ENCODE measurements around the gene PRF1. TPM values are rescaled to one million over a fixed set of nuclear protein-coding genes. Genes with fewer than 3 reads are reported as not detected.

The PRF1 gene
- total RNA-seq, 1 experiment from 2014 or later: not detected

DNA sequence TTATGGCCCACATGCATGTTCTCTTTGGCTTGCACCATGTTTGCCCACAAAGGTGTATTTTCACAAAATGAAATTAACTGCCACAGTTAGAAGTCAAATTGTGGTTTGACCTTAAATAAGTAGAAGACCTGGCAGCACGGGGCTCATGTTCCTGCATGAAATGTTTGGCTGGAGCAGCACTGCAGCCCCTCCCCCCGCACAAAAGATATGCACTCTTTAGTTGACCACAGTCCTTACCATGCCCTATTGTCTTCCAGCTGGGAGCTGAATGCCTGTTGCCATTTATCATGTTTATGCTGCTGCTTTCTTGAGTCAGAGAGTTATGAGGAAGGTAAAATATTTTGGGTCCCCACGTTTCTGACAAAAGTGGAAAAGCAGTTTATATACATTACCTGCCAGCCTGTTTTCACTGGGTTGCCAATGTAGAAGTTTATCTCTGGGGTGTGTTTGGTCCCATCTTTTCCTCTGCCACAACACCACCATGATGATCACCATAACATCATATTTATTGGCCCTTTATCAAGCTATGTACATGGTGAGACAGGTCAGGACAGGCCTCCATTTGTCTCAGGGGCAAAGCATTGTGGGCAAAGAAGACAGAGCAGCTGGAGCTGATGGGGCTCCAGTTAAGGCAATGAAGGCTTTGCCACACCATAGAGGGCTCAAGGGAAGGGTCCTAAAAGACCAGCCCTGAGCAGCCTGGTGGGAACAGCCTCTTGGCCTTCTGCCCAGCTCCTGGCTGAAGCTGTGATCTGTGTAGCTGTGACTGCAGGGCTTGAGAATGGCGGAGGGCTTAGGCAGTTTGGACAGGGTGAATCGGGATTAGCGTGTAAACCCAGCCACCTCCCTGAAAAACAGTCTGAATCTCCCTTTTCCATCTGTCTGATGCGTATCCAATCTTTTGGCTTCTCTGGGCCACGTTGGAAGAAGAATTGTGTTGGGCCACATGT, 5.4 kb downstream of the PRF1 start:
- DNase-seq (ENCODE audit: low spot score): no peak
- in situ Hi-C loops (cut with HindIII; ENCODE audit: low sequenced_read_pairs): no loop called here

- in situ Hi-C loops (cut with HindIII; ENCODE audit: low sequenced_read_pairs): no loop called here
- DNase-seq (ENCODE audit: low spot score): no peak
Measured at GRCh38 chr10:70596110-70596798, 6.3 kb downstream of the PRF1 start.

- DNase-seq (ENCODE audit: low spot score): no peak
- in situ Hi-C loops (cut with HindIII; ENCODE audit: low sequenced_read_pairs): no loop called here
Measured at GRCh38 chr10:70595566-70596016, 7.0 kb downstream of the PRF1 start.

- in situ Hi-C loops (cut with HindIII; ENCODE audit: low sequenced_read_pairs): no loop called here
Measured at GRCh38 chr10:70594161-70594560, 8.4 kb downstream of the PRF1 start.

GRCh38 chr10:70593513-70593890, 9.0 kb downstream of the PRF1 start:
- no peak for DNase-seq (ENCODE audit: low spot score)
- in situ Hi-C loops (cut with HindIII; ENCODE audit: low sequenced_read_pairs): no loop called here

More at GRCh38 chr10:70594161-70594560, 8.4 kb downstream of the PRF1 start:
- DNase-seq (ENCODE audit: low spot score): no peak

GRCh38 chr10:70592746-70593512, 9.6 kb downstream of the PRF1 start:
- in situ Hi-C loops (cut with HindIII; ENCODE audit: low sequenced_read_pairs): no loop called here
- DNase-seq (ENCODE audit: low spot score): no peak

- DNase-seq (ENCODE audit: low spot score): no peak
- in situ Hi-C loops (cut with HindIII; ENCODE audit: low sequenced_read_pairs): no loop called here
Measured at GRCh38 chr10:70592186-70592735, 10.3 kb downstream of the PRF1 start.

DNA sequence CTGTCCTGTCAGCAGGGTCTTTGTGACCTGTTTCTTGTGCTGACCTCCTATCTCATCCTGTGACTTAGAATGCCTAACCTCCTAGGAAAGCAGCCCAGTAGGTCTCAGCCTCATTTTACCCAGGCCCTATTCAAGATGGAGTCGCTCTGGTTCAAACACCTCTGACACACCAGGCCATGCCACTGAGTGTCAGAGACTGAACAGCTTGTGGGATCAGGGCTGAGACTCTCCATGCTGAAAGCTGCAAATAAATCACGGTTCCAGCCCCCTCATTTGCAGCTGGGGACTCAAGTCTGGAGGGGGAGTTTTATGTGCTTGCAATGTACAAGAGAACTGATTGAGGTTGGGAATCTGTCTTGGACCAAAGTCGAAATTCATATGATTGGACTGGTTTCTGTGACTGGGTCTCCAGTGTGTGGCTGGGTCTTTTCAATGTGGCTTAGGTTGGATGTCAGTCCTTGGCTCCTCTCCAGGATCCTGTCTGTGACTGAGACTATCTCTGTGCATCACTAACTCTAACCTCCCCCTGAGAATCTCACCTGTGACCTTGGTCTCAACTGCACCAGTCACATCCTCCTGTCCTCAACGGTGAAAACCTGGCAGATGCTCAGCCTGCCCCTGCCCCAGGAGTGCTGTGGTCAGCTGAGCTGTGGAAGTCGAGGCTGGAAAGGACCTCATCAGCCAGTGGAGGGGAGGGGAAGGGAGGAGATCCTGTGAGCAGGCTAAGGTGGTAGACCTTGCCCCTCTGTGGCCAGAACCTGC, 11.7 kb downstream of the PRF1 start:
- DNase-seq (ENCODE audit: low spot score): no peak
- in situ Hi-C loops (cut with HindIII; ENCODE audit: low sequenced_read_pairs): no loop called here

GRCh38 chr10:70589762-70590654, 12.5 kb downstream of the PRF1 start:
- in situ Hi-C loops (cut with HindIII; ENCODE audit: low sequenced_read_pairs): no loop called here
- no peak for DNase-seq (ENCODE audit: low spot score)

GRCh38 chr10:70588859-70589570, 13.5 kb downstream of the PRF1 start:
- in situ Hi-C loops (cut with HindIII; ENCODE audit: low sequenced_read_pairs): no loop called here
- no peak for DNase-seq (ENCODE audit: low spot score)

DNA sequence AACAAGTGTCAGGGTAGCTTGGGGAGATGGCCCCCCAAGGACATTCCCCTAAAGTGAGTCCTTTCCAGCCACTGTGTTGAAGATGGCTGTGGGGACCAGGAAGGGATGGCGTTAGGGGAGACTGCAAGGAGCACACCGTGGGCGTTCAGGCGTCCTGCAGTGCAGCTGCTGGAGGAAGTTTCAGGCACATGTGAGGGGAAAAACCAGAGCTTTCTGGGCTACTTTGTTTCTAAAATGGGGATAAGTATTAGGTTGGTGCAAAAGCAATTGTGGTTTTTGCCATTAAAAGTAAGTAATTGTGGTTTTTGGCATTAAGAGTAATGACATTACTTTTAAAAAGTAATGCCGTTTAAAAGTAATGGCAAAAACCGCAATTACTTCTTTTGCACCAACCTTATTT, 14.3 kb downstream of the PRF1 start:
- in situ Hi-C loops (cut with HindIII; ENCODE audit: low sequenced_read_pairs): no loop called here
- no peak for DNase-seq (ENCODE audit: low spot score)

GRCh38 chr10:70587045-70587658, 15.4 kb downstream of the PRF1 start:
- no peak for DNase-seq (ENCODE audit: low spot score)
- in situ Hi-C loops (cut with HindIII; ENCODE audit: low sequenced_read_pairs): no loop called here

DNA sequence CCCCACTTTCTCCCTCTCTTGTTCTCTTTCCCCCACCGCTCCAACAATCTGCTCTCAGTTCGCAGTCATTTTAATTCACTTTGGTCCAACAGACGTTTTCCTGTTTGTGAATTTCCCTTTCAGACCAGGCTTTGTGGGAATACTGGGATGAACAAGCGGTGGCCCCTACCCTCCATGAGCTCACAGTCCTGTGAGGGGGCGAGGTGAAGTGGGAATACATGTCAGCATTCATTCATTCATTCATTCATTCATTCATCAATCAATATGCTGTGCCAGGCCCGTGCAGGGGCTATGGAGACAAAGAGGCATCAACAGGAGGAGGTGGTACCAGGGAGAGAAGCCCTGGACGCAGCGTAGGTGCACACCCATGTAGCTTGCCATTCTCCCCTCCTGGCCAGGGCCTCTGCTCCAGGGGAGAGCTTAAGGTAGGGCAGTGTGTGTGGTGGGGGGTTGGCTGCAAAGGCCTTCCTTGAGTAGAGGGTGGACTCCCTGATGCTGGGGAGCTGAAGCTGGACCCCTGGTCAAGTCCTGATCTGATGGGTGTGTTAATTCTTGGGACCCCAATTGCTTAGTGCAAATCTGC, 16.1 kb downstream of the PRF1 start:
- in situ Hi-C loops (cut with HindIII; ENCODE audit: low sequenced_read_pairs): no loop called here
- no peak for DNase-seq (ENCODE audit: low spot score)

GRCh38 chr10:70585578-70586169, 16.9 kb downstream of the PRF1 start:
- in situ Hi-C loops (cut with HindIII; ENCODE audit: low sequenced_read_pairs): no loop called here
- DNase-seq (ENCODE audit: low spot score): no peak

DNA sequence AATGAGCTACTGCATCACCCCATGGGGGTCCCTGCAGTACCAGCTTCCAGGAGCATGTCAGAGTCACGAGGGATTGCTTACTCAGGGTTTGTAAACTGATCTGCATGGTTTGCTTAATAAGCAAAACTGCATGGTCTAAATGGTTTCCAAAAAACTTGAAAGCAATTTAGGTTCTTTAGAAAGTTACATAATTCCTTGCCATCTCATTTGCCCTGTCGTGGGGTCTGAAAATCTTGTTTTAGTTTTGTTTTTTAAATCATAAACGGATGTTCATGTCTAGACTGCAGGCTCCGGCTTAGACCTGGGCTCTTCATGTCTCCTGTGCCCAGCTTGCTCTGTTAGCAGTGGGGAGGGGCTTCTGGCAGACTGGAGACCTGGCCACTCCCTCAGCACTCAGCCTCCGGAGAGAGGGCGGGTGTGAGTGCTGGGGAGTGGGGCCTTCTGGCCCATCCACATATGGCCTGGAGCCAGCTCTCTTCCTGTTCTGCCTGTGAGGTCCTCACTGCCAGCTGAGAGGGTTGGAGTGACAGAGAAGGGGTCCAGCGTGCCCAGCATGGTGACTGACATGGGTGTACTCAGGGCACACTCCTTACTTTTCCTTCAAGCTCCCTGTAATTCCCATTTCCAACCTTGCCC, 17.5 kb downstream of the PRF1 start:
- DNase-seq (ENCODE audit: low spot score): no peak
- in situ Hi-C loops (cut with HindIII; ENCODE audit: low sequenced_read_pairs): no loop called here

DNA sequence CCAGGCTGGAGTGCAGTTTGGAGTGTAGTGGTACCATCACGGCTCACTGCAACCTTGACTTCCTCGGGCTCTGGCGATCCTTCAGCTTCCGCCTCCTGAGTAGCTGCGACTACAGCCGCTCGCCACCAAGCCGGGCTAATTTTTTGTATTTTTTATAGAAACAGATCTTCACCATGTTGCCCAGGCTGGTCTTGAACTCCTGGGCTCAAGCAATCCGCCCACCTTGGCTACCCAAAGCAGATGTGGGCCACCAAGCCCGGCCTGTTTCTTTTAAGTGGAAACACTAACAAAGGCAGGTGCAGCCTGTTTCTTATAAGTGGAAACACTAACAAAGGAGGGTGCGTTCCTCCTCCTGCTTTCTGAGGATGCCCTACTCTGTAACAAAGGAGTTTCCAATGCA, 18.2 kb downstream of the PRF1 start:
- no peak for DNase-seq (ENCODE audit: low spot score)
- in situ Hi-C loops (cut with HindIII; ENCODE audit: low sequenced_read_pairs): no loop called here
